Osteoblast (primary cell): ENCODE data around the gene TCTN2. TPM values are rescaled to one million over a fixed set of nuclear protein-coding genes. Genes with fewer than 3 reads are reported as not detected.

Experiments used
- DNase-seq: peaks from one replicate; pipeline ENCODE4 v3.0.0; 2011; ENCODE audit warnings: low spot score, mixed read lengths; ENCODE audit not compliant: insufficient read length; ENCODE audit errors: missing footprints
- H2AFZ ChIP-seq: 2 replicates; pipeline ENCODE4 v1.6.0; 2011; ENCODE audit warnings: mild to moderate bottlenecking, low read length
- H3K27ac ChIP-seq: 2 replicates; pipeline ENCODE4 v1.5.1; 2011; ENCODE audit warnings: mild to moderate bottlenecking, low read depth, low read length, moderate library complexity
- H3K27me3 ChIP-seq: 2 replicates; pipeline ENCODE4 v1.6.0; 2012; ENCODE audit warnings: mild to moderate bottlenecking, control low read depth, inconsistent platforms, low read length, moderate library complexity; ENCODE audit not compliant: insufficient read depth
- H3K36me3 ChIP-seq: 2 replicates; pipeline ENCODE4 v1.5.1; 2011; ENCODE audit warnings: mild to moderate bottlenecking, low read length, control low read depth, moderate library complexity; ENCODE audit not compliant: insufficient read depth
- H3K4me1 ChIP-seq: 2 replicates; pipeline ENCODE4 v1.5.1; 2011; ENCODE audit warnings: mild to moderate bottlenecking, low read length, control low read depth, moderate library complexity; ENCODE audit not compliant: insufficient read depth
- H3K4me2 ChIP-seq: 2 replicates; pipeline ENCODE4 v1.6.0; 2011; ENCODE audit warnings: mild to moderate bottlenecking, low read length; ENCODE audit not compliant: insufficient read depth
- H3K4me3 ChIP-seq: fragments of 200-600 bp; sonication (generic); 3 replicates; pipeline ENCODE4 v1.5.1; 2012; ENCODE audit warnings: mild to moderate bottlenecking, low read length, inconsistent platforms; ENCODE audit not compliant: insufficient read depth
- H3K79me2 ChIP-seq: 2 replicates; pipeline ENCODE4 v1.6.0; 2012; ENCODE audit warnings: mild to moderate bottlenecking, low read length, control low read depth, inconsistent platforms; ENCODE audit not compliant: insufficient read depth
- H3K9me3 ChIP-seq: 2 replicates; pipeline ENCODE4 v1.5.1; 2011; ENCODE audit warnings: low read depth, low read length, control low read depth
- H4K20me1 ChIP-seq: 2 replicates; pipeline ENCODE4 v1.6.0; 2012; ENCODE audit warnings: mild to moderate bottlenecking, low read length, control low read depth; ENCODE audit not compliant: insufficient read depth
- CTCF ChIP-seq: IDR thresholded peaks from 2 replicates; pipeline ENCODE4 v1.5.1; 2011; ENCODE audit warnings: mild to moderate bottlenecking, low read depth, low read length, moderate library complexity; ENCODE audit errors: extremely low read depth
- total RNA-seq: library from RNA; depleted of rRNA; stranded (reverse); fragments of >200 nt; gene quantifications from 2 replicates; pipeline ENCODE4 v1.2.3, GENCODE V29; 2012

Gene TCTN2
- total RNA-seq, 1 donor, result 23.5 TPM

GRCh38 chr12:123683964-123684363, 13.1 kb downstream of the TCTN2 start:
- Histone ChIP-seq H4K20me1 (no peaks in the 10 kb centered on the region), H3K4me2 (no peak overlapping the region), H3K4me3 (no peak overlapping the region), H3K27me3 (no peaks in the 10 kb centered on the region), H3K79me2 (no peaks in the 10 kb centered on the region), H3K27ac (no peak overlapping the region), H3K36me3 (peaks cover 10% of the 10 kb centered on the region), H3K4me1 (no peaks in the 10 kb centered on the region), H3K9me3 (no peaks in the 10 kb centered on the region), H2AFZ (no peak overlapping the region)
- DNase-seq, result no peak
- no peak for TF ChIP-seq CTCF

- no peaks in the 10 kb centered on the region for H3K27me3 ChIP-seq
- H3K27ac ChIP-seq, result no peak overlapping the region
- no peak overlapping the region for H2AFZ ChIP-seq
- no peak for DNase-seq
- no peak for TF ChIP-seq CTCF
- no peaks in the 10 kb centered on the region for H3K9me3 ChIP-seq
- no peaks in the 10 kb centered on the region for H3K79me2 ChIP-seq
- H3K4me3 ChIP-seq, result no peak overlapping the region
- H4K20me1 ChIP-seq, result no peaks in the 10 kb centered on the region
- peaks cover 16% of the 10 kb centered on the region for H3K36me3 ChIP-seq
- no peak overlapping the region for H3K4me2 ChIP-seq
- H3K4me1 ChIP-seq, result no peaks in the 10 kb centered on the region
These were observed 15.8 kb downstream of the TCTN2 start for GRCh38 chr12:123686636-123687190.

GRCh38 chr12:123690191-123690840, 19.4 kb downstream of the TCTN2 start:
- no peak for TF ChIP-seq CTCF
- Histone ChIP-seq H3K9me3 (no peaks in the 10 kb centered on the region), H2AFZ (no peak overlapping the region), H3K27me3 (no peaks in the 10 kb centered on the region), H3K79me2 (no peaks in the 10 kb centered on the region), H3K36me3 (peaks cover 12% of the 10 kb centered on the region), H3K4me2 (no peak overlapping the region), H3K4me3 (no peak overlapping the region), H4K20me1 (no peaks in the 10 kb centered on the region), H3K4me1 (no peaks in the 10 kb centered on the region), H3K27ac (no peak overlapping the region)
- DNase-seq, result no peak

- Histone ChIP-seq H3K4me3 (no peak overlapping the region), H4K20me1 (no peaks in the 10 kb centered on the region), H3K27me3 (no peaks in the 10 kb centered on the region), H3K4me1 (no peaks in the 10 kb centered on the region), H3K4me2 (no peak overlapping the region), H3K36me3 (peaks cover 27% of the 10 kb centered on the region), H3K79me2 (no peaks in the 10 kb centered on the region), H2AFZ (no peak overlapping the region), H3K27ac (no peak overlapping the region), H3K9me3 (no peaks in the 10 kb centered on the region)
- TF ChIP-seq CTCF, result no peak
- no peak for DNase-seq
These were observed 25.3 kb downstream of the TCTN2 start for GRCh38 chr12:123696207-123696606.
